ENCODE data around the gene GRIN1. TPM values are rescaled to one million over a fixed set of nuclear protein-coding genes. Genes with fewer than 3 reads are reported as not detected.

GRIN1 gene
- not detected in 2 replicates for total RNA-seq (2014; rRNA removed; shearing (Covaris generic))

GRCh38 chr9:137138722-137139467 is at the start of gene GRIN1:
Gene GRIN1, plus strand, starts transcription at chr9:137139154. Its CDS starts 333 bp downstream, at chr9:137139487.

GRCh38 chr9:137114613-137115393 is 24.2 kb upstream of the GRIN1 start, which contains the start of gene DPP7:
Gene DPP7, minus strand, starts transcription at chr9:137114733. Its CDS starts 20 bp downstream, at chr9:137114713.

GRCh38 chr9:137169896-137170358 is 31.0 kb downstream of the GRIN1 start, which contains the start of gene LRRC26:
Gene LRRC26, minus strand, starts transcription at chr9:137170051. Its CDS starts 108 bp downstream, at chr9:137169943.

GRCh38 chr9:137188490-137189296 is 49.7 kb downstream of the GRIN1 start, which contains the start of the genes ANAPC2 and SSNA1:
Gene ANAPC2, minus strand, starts transcription at chr9:137188560. Its CDS starts 28 bp downstream, at chr9:137188532.
Gene SSNA1, plus strand, starts transcription at chr9:137188676. Its CDS starts 51 bp downstream, at chr9:137188727.

GRCh38 chr9:137200311-137201204 is 61.6 kb downstream of the GRIN1 start, which contains the start of gene TPRN:
Gene TPRN, minus strand, starts transcription at chr9:137200741. Its CDS starts 30 bp downstream, at chr9:137200711.

GRCh38 chr9:137205126-137206069 is 66.4 kb downstream of the GRIN1 start, which contains the start of the genes NDOR1 and TMEM203:
Gene NDOR1, plus strand, starts transcription at chr9:137205700. Its CDS starts 78 bp downstream, at chr9:137205778.
Gene TMEM203, minus strand, starts transcription at chr9:137205648. Its CDS starts 234 bp downstream, at chr9:137205414.

Small RNAs within 50 kb of the gene (small RNA-seq; reads per million reads assigned to genes)
- not detected for gene MIR3621
- not detected for gene RF00153

Other genes with a start within 250 kb of the GRIN1 start
- 108 and 131 TPM in 2 replicates for gene FBXW5, start 194.4 kb upstream of the GRIN1 start, total RNA-seq (2014; rRNA removed; shearing (Covaris generic))
- not detected in 2 replicates for gene C8G, start 193.9 kb upstream of the GRIN1 start, total RNA-seq (2014; rRNA removed; shearing (Covaris generic))
- 1.1 TPM in 1 of 2 replicates, not detected in the other for gene LCN12, start 186.9 kb upstream of the GRIN1 start, total RNA-seq (2014; rRNA removed; shearing (Covaris generic))
- gene PTGDS, start 161.7 kb upstream of the GRIN1 start, total RNA-seq (2014; rRNA removed; shearing (Covaris generic)), result 1.4 TPM in 1 of 2 replicates, not detected in the other
- not detected in 2 replicates for gene LCNL1, start 156.2 kb upstream of the GRIN1 start, total RNA-seq (2014; rRNA removed; shearing (Covaris generic))
- 93.9 and 103 TPM in 2 replicates for gene PAXX, start 146.7 kb upstream of the GRIN1 start, total RNA-seq (2014; rRNA removed; shearing (Covaris generic))
- 0.19 TPM in 1 of 2 replicates, not detected in the other for gene CLIC3, start 142.6 kb upstream of the GRIN1 start, total RNA-seq (2014; rRNA removed; shearing (Covaris generic))
- gene ABCA2, start 110.9 kb upstream of the GRIN1 start, total RNA-seq (2014; rRNA removed; shearing (Covaris generic)), result 14.3 and 21.6 TPM in 2 replicates
- not detected in 2 replicates for gene FUT7, start 107.1 kb upstream of the GRIN1 start, total RNA-seq (2014; rRNA removed; shearing (Covaris generic))
- gene NPDC1, start 93.0 kb upstream of the GRIN1 start, total RNA-seq (2014; rRNA removed; shearing (Covaris generic)), result 20.1 and 25.3 TPM in 2 replicates
- not detected in 2 replicates for gene ENTPD2, start 85.1 kb upstream of the GRIN1 start, total RNA-seq (2014; rRNA removed; shearing (Covaris generic))
- gene SAPCD2, start 68.6 kb upstream of the GRIN1 start, total RNA-seq (2014; rRNA removed; shearing (Covaris generic)), result 26.8 and 28.7 TPM in 2 replicates
- 4.7 and 4.8 TPM in 2 replicates for gene UAP1L1, start 61.6 kb upstream of the GRIN1 start, total RNA-seq (2014; rRNA removed; shearing (Covaris generic))
- gene MAN1B1, start 52.2 kb upstream of the GRIN1 start, total RNA-seq (2014; rRNA removed; shearing (Covaris generic)), result 56.8 and 72.2 TPM in 2 replicates
- 111 and 150 TPM in 2 replicates for gene DPP7, start 24.4 kb upstream of the GRIN1 start, total RNA-seq (2014; rRNA removed; shearing (Covaris generic))
- not detected in 2 replicates for gene LRRC26, start 30.9 kb downstream of the GRIN1 start, total RNA-seq (2014; rRNA removed; shearing (Covaris generic))
- not detected in 2 replicates for gene TMEM210, start 32.9 kb downstream of the GRIN1 start, total RNA-seq (2014; rRNA removed; shearing (Covaris generic))
- gene ANAPC2, start 49.4 kb downstream of the GRIN1 start, total RNA-seq (2014; rRNA removed; shearing (Covaris generic)), result 26.1 and 32.6 TPM in 2 replicates
- gene SSNA1, start 49.5 kb downstream of the GRIN1 start, total RNA-seq (2014; rRNA removed; shearing (Covaris generic)), result 111 and 115 TPM in 2 replicates
- 14.6 and 16.1 TPM in 2 replicates for gene TPRN, start 61.6 kb downstream of the GRIN1 start, total RNA-seq (2014; rRNA removed; shearing (Covaris generic))
- gene TMEM203, start 66.5 kb downstream of the GRIN1 start, total RNA-seq (2014; rRNA removed; shearing (Covaris generic)), result 39.9 and 43.5 TPM in 2 replicates
- gene NDOR1, start 66.5 kb downstream of the GRIN1 start, total RNA-seq (2014; rRNA removed; shearing (Covaris generic)), result 19.3 and 30.1 TPM in 2 replicates
- 0.61 and 1.5 TPM in 2 replicates for gene RNF208, start 83.1 kb downstream of the GRIN1 start, total RNA-seq (2014; rRNA removed; shearing (Covaris generic))
- gene CYSRT1, start 86.0 kb downstream of the GRIN1 start, total RNA-seq (2014; rRNA removed; shearing (Covaris generic)), result 0.29 and 0.98 TPM in 2 replicates
- 0.05 and 0.94 TPM in 2 replicates for gene RNF224, start 88.3 kb downstream of the GRIN1 start, total RNA-seq (2014; rRNA removed; shearing (Covaris generic))
- not detected in 2 replicates for gene SLC34A3, start 91.7 kb downstream of the GRIN1 start, total RNA-seq (2014; rRNA removed; shearing (Covaris generic))
- 287 and 331 TPM in 2 replicates for gene TUBB4B, start 102.1 kb downstream of the GRIN1 start, total RNA-seq (2014; rRNA removed; shearing (Covaris generic))
- not detected in 2 replicates for gene STPG3, start 112.1 kb downstream of the GRIN1 start, total RNA-seq (2014; rRNA removed; shearing (Covaris generic))
- gene NELFB, start 116.2 kb downstream of the GRIN1 start, total RNA-seq (2014; rRNA removed; shearing (Covaris generic)), result 51.1 and 51.2 TPM in 2 replicates
- 6.9 and 8.7 TPM in 2 replicates for gene TOR4A, start 138.6 kb downstream of the GRIN1 start, total RNA-seq (2014; rRNA removed; shearing (Covaris generic))
- 0.11 TPM in 1 of 2 replicates, not detected in the other for gene NRARP, start 163.1 kb downstream of the GRIN1 start, total RNA-seq (2014; rRNA removed; shearing (Covaris generic))

Measured in A375 (cell line).